ENCODE data around the gene CNTFR.

The CNTFR gene

DNA sequence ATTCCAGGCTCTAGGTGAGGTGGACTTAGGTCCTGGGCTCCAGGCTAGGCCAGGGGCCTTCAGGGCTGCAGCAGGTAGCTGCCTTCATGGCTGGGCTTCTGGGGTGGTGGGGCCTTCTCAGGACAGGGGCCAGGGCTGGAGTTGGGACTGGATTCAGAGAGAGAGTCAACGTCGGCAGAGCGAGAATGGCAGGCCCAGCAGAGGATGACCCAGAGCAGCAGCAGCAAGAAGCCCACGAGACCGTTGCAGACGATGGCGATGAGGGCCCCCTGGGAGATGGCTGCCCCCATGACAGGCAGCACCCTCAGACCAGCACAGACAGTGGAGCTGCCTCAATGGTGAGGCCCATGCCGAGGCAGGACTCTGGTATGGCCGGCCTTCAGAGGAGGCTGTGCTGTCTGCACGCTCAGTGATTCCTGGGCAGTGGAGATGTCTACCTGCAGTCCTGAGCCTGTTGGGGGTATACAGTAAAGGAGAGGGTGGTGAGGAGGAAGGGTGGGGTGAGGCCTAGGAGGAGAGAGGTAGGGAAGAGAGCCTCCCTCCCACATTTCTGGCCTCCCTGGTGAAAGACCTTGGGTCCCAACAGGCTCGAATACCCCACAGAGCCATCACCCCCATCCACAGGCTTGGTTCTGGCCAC, 68.0 kb downstream of the CNTFR start:
- no peak for DNase-seq

DNA sequence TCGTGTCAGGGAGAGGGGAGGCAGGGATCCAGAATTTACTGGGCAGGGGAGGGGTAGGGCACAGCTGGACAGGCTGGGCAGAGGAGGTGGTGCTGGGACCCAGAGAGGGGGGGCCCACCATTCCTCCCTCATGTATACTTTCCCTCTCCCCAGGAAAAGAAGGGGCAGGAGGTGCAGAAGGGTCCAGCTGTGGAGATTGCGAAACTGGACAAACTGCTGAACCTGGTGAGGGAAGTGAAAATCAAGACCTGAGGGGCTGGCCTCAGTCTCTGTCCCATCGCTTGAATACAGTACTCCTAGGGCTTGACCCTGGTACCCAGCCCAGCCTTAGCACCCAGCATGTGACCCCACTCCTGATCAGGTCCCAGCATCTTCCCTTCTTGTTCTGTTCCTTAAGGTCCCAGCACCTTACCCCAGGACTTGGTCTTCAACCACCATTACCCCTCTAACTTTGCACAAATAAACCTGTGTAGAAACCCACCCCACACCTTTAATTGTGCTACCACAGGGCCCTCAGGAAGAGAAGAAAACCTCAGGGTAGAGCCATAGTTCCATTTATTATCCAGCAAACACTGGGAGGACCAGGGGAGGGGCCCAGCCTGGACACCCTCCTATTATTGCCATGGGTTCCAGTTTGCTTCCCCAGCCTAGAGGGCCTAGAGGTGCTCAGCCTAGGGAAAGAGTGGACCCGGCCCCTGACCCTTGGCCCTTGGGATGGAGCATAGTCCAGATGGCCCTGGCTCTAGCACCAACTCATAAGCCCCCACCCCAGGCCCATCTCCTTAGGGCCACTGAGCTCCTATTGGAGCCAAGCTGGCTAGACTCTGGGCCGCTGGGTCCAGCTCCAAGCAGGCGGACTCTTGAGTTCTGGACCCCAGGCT, 68.8 kb downstream of the CNTFR start:
- no peak for DNase-seq

DNA sequence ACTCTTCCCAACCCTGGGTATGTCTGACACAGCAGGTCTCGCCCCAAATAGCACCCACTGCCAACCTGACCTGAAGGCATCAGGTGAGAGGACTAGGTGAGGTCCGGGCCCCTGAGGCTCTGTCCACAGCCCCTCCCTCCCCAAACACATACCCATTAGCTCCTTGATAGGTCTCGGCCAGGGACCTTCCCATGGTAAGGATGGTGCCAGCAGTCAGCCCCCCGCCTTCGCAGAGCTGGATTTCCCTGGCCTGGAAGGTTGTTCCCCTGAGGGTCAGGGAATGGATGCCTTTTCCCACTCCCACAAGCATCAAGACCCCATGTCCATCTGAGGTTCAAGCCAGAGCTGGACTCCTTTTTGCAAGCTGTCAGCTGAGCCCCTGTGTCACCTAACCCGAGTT, 69.4 kb downstream of the CNTFR start:
- no peak for DNase-seq

DNA sequence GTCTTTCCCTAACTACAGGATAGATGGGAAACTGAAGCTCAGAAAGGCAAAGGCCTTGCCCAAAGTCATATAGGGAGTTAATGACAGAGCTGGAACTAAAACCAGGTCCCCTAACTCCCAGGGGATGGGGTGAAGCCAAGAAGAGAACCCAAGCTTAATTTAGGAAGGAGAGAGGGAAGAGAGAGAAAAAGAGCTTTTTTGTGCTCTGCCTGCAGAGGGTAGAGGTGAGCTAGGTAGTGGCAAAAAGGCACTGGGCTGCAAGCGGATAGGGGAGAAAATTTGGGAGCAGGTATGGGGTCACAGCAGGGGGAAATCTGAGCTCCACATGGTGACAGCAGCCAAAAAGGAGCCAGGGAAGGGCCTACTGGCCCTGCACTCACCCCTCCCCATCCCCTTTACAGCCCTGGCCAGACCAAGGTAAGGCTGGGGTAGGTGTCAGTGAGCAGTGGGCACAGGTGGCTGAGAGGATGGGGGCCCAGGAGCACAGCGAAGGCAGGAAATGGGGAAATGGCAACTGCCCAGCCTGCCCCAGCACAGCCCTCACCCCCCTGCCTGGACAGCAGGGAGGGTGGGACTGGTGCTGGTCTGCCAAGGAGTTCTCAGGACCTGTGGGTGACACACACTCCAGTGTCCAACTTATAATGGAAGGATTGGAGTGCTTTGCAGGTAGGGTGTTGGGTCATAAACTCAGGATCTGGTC, 70.1 kb downstream of the CNTFR start:
- DNase-seq: no peak

DNA sequence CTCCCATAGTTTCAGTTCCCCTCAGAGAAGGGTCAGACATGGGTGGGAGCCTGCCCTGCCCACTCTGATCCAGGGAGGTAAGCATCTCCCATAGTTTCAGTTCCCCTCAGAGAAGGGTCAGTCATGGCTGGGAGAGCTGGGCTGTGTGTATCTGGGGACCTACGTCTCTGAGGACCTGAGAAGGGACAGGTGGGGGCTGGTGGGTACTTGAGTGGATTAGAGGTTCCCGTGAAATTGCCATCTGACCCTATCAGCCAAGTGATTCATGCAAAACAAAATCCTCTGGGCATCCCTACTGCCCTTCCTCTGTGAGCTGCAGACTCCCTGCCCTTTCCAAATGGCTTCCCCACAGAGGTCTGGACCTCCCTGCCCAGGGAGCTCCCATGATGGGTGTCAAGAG, 70.6 kb downstream of the CNTFR start:
- no peak for DNase-seq

DNA sequence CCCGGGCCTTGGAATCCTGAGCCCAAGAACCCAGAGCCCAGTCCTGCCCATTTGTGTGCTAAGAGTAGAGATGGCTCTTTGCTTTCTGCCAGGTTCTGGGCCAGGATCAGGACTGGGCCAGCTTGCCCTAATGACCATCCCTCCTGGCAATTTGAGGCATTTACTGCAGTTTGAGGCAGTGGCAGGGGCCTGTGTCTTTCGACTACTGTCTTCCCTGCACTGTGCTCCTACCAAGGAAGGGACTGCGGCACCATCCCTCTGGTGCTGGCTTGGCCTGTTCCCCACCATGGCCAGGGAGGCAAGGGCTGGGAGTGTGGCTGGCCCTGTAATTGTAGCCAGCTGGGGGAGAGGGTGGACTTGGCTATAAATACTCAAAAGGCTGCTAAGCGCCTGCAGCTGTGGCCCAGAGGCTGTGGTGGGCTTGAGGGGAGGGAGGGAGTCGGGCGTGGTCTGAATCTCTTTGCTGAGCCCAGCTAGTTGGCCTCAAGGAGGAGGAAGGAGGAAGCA, 71.4 kb downstream of the CNTFR start:
- DNase-seq: no peak

DNA sequence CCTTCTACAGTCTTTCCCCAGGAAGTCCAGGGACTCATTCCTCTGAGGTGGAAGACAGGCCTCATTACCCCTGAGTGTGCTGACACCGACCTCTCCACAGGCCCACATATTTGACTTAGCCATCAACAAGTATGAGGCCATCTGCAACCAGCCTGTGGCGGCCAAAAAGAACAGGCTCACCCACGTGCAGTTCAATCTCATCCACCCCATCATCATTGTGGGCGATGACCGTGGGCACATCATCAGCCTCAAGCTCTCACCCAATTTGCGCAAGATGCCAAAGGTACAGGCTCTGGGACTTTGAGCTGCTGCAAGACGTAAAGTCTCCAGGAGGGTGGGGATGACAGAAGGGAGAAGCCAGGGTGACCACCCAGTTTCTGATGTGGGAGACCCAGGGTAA, 72.3 kb downstream of the CNTFR start:
- no peak for DNase-seq

DNA sequence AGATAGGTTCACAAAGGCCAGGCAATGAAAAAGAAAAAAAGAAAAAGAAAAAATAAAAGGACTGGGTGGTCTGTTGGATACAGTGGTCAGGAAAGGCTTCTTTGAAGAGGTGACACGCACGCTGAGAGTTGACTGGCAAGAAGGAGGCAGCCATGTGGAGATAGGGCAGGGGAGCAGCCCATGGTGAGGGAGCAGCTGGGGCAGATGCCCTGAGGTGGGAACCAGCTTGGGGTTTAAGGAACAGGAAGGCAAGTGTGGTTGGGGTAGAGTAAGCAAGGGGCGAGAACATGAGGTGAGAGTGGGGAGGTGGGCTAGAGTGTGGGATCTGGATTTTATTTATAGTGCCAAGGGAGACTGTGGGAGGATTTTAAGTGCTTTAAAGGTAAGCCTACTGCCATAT, 73.6 kb downstream of the CNTFR start:
- DNase-seq: no peak

DNA sequence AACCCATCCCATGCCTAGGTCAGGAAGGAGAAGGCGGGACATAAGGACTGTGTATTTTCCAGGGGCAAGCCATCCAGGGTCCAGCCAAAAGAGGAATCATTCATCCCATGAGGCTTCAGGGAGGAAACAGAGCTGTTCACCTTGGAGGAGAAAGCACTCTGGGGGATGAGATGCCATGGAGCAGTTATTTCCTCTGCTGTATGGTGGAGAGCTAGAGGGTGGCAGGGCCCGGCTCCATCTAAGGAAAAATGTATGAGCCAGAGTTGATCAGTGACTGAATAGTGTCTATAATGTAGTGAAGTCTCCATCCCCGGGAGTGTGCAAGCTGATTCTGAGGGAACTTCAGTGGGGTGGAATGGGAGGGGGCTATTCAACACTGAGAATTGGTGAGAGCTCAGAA, 74.7 kb downstream of the CNTFR start:
- no peak for DNase-seq

DNA sequence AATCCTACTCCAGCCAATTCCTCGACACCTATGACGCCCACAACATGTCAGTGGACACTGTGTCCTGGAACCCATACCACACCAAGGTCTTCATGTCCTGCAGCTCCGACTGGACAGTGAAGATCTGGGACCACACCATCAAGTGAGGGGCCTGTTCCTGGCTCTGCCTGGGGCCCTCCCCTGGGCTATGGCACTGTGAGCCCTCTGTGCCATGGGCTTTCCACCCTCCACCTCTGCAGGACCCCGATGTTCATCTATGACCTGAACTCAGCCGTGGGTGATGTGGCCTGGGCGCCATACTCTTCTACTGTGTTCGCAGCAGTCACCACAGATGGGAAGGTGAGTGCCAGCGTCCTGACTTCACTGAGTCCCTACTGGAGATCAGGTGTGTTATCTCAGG, 75.1 kb downstream of the CNTFR start:
- no peak for DNase-seq

DNA sequence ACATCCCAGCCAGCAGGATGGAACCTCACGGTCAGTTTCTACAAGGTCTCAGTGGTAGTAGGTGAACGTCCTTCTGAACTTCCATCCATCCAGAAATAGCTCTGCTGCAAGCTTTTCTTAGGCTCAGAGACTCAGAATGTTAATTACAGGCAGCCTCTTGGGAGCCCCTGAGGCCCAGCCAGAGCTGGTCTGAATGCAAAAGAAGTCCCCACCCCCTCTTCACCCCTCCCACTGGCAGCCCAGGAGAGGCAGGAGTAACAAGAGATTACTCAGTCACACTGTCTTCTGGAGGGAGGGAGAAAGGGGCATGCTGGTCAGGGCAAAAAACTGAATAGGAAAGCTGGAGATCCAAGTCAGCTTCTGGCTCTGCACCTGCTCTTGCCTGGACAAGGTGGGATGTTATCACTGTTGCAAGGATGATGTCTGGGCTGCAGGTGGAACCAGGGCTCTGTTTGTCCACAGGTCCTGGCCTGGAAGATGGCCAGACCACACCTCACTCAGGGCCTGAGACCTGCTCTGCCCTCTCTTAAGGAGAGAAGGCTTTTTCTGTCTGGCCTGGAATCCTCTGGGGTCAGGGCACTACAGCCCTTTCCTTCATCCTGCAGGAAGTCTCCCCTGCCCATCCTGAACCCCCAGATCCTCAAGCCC, 75.8 kb downstream of the CNTFR start:
- DNase-seq: no peak

DNA sequence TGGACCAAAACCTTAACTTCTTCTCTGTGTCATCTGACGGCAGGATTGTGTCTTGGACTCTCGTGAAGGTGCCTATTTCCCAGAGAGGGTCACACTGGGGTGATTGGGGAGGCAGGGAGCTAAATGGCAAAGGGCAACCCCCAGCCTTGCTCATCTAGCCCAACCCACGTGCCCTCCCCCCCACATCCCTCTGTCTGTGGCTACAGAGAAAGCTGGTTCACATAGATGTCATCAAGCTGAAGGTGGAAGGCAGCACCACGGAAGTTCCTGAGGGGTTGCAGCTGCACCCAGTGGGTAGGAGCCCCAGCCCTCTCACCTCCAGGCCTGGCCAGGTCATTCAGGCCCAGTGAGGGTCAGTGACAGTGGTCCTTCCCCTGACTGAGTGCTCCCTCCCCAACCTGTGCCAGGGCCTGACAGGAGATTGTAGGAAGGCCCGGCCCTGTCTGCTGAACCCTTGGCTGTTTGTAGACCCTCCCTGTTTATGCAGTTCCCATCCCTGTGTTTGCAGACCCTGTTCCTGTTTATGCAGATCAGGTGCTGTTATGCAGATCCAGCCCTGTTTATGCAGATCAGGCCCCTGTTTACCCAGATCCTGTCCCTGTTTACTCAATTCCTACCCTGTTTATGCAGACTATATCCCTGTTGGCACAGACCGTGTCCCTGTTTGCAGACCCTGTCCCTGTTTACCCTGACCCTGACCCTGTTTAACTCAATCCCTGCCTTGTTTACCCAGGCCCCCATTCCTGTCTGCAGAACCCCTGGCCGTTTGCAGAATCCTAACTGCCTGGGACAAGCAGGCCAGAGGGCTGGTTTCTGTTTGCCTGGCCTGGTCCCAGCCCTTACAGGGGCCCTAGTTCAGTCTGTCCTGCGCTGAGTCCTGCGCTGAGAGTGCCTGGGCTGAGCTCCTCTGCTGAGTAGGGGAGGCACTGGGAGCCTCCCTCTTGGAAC, 77.1 kb downstream of the CNTFR start:
- no peak for DNase-seq

DNA sequence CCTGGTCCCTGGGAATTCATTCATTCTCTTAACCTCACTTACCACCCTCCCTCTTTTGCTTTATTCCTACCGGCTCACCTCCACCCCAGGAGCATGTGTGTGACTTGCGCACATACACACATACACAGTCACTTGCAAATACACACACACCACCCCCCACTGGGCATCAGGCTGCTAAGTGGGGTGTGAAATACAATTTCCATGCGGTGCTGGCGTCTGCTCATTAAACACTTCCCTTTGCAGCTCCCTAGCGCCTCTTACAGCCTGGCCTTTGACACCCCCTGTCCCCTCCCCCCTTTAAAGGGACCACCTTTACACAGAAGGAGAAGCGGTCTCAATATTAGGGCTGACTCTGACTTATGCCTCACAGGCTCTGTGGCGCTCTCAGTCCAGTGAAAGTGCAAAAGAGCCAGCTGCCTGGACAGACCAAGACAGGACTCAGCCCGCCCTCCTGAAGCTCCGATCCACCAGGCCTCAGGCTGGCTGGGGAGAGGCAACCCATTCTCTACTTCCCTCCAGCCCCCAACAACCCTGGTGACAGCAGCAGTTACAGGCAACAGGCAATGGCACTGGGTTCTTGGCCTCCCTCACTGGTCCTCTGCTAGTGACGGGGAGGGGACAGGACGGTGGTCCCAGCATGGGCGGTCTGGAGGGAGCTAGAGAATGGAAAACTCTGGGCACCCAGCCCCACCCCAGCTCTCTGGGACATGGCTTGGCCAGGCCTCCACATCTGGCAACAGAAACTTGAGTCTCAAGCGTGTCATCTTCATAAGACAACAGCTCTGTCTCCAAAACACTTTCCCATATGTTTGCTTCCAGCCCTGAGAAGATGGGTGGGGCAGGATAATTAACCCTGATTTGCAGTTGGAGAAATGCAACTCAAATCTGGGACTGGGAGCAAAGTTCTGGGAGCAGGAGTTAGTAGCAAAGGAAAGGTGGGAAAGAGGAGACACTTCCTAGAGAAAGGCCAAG, 78.7 kb downstream of the CNTFR start:
- no peak for DNase-seq

DNA sequence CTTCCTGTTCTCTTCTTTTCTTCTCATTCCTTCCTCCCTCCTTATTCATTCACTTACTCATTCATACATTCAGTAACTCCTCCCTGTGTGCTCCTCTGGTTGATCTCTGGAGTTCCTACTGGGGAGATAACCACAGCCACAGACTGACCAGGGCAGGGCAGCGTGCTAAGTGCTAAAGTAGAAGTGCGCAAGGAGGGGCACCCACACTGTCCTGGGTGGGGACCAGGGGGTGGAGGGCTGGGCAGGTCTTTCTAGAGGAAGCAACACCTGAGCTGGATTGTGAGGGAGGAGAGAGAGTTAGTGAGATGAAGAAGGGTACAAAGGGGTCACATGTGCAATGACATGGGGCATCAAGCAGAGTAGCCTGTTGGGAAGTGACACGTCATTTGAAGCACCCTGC, 80.6 kb downstream of the CNTFR start:
- DNase-seq: no peak

DNA sequence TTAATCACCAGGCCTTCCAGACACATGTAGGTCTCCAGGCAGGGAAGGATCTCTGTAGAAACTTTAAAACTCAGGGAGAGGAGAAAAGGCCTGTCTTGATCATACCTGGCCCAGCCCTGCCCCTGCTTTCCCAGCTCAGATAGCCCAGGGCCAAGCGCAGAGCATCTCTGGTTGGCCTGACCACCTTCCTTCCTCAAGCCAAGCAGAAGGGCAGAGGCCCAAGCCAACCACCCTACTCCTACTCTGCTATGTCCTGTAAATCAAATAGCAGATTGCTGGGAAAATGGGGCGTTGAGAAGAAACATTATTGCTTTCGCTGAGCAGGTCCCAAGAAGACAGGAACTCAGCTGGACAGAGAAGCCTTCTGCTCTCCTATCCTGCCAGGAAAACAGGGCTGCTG, 81.1 kb downstream of the CNTFR start:
- no peak for DNase-seq

DNA sequence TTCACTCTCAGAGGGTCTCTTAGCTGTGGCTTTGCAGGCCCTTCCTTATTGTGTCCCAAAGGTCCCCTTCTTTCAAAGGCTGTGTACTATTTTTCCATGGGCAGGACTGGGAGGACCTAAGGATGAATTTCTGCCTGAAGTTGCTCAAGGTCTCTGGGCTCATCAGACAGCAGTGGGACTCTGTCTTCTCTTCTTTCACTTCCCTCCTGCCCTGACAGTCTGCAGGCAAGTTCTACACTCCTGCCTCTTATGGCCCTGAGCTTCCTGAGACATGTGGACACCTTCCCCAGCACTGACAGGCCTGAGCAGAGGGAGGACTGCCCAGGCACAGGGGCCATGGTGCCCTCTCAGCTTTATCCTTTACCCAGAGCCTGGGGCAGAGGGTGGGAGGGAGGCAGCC, 81.6 kb downstream of the CNTFR start:
- no peak for DNase-seq

DNA sequence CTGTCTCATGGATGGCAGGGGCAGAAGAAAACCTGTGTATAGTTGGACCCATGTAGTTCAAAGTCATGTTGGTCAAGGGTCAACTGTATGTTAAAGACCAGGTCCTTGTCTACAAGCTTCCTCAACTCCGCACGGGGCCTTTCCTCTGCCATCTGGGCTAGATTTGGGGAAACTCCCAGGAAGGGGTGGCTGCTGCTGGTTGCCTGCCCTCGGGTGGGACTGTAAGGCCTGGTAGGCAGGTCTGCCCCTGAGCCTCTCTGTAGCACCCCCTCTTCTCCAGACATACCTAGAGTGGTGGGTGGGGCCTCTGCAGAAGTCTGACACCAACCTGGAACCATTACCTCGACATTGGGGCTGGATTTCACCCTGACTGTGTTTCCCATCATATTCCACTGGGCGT, 82.0 kb downstream of the CNTFR start:
- no peak for DNase-seq

DNA sequence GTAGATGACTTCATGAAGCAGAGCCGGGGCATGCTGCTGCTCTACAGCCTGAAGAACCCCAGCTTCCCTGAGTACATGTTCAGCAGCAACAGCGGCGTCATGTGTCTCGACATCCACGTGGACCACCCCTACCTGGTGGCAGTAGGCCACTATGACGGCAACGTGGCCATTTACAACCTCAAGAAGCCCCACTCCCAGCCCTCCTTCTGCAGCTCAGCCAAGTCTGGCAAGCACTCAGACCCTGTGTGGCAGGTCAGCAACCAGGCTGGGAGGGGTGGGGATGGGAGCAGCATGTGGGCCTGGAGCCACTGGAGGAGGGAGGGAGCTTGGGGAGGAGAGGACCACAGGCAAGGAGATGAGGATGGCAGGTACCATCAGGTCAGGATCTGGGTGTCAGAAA, 82.9 kb downstream of the CNTFR start:
- DNase-seq: no peak

DNA sequence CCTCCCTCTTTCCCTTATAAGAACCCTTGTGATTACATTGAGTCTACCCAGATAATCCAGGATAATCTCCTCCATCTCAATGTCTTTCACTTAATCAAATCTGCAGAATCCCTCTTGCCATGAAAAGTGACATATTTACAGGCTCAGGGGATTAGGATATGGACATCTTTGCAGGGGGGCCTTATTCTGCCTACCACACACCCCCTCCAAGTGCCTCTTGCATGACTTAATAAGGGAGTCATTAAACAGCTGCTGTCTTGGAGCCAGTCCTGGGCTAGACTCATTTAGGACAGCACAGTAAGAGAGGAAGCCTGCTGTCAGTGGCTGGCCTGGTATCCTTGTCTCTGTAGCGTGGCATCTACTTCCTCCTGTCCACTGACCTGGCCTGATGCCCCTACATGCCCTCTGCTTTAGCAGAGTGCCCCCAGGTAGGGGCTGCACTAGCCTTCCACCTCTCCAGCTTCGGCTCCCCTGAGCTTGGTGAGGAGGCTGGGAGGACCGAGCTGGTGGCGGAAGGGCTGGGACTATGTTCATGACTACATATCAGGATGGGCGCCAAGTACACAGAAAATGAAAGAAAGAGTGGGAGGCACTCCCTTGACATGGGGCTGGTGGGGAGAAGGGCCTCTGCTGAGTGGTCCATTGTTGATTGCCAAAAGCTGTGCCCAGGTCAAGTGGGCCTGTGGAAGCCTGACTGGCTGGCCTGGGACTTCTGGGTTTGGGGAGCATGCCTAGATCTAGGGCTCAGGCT, 84.0 kb downstream of the CNTFR start:
- DNase-seq: no peak

DNA sequence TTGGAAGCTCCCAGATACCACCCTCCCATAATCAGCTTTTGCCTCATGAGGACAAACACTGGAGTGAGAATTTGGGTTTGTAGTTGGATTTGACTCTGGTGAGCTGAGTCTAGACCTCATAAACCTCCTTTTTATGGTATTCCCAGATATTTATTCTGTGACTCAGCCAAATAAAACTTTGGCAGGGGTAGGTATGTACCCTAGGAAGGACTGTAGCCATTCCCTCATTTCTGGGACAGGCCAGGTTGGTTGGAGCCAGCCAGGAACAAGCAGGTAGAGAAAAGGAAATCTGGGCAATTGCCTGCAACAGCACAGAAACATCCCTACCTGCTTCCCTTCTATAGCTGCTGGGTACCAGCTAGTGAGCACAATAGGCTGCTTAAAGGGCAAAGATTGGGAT, 86.1 kb downstream of the CNTFR start:
- DNase-seq: no peak
